Lower leg skin (tissue), 4 donors: Measurements from ENCODE around the gene RNF144A. TPM values are rescaled to one million over a fixed set of nuclear protein-coding genes. Genes with fewer than 3 reads are reported as not detected.

ENCODE experiments used
- DNase-seq, 2 donors: peaks; one replicate each; pipeline ENCODE4 v3.0.0-alpha.2; 2019; ENCODE audit warnings: low spot score in 2 of 2
- H3K4me3 ChIP-seq: fragments of 200-600 bp; sonication (generic); 2 replicates; pipeline ENCODE4 v1.5.1; 2017; ENCODE audit warnings: mild to moderate bottlenecking, low read depth; ENCODE audit not compliant: poor library complexity, severe bottlenecking
- POLR2A ChIP-seq, 2 donors: fragments of 450-650 bp; IDR thresholded peaks; one replicate each; pipeline ENCODE4 v1.6.1; 2016 to 2017; ENCODE audit warnings: antibody characterized with exemption in 2 of 2, mild to moderate bottlenecking in 1 of 2, moderate library complexity in 1 of 2
- WGBS, 2 donors: methylation state at CpG; one replicate each; pipeline ENCODE4 v1.1.5; 2018; 5-methylcytosine and 5-hydroxymethylcytosine counted together
- intact Hi-C: fragments of 100-400 bp; cut with DNase I; formaldehyde crosslinking; loops from one replicate; pipeline ENCODE4 v1.15.0; 2023; ENCODE audit warnings: low total_unique reads
- total RNA-seq, 4 donors: library from RNA; depleted of rRNA; stranded (reverse); fragments of >200 nt; gene quantifications; one replicate each; pipeline ENCODE4 v1.1.0, GENCODE V29; 2016
- TF ChIP-seq, protein P1 (sequence below), 3 donors: fragments of 450-650 bp; IDR thresholded peaks; one replicate each; pipeline ENCODE4 v1.5.1; 2016; ENCODE audit warnings: antibody characterized with exemption in 3 of 3, mild to moderate bottlenecking in 3 of 3, moderate library complexity in 2 of 3

RNF144A gene
- total RNA-seq, 4 donors from 2014 or later = 5.2 to 10.9 (median 7.6) TPM

DNA sequence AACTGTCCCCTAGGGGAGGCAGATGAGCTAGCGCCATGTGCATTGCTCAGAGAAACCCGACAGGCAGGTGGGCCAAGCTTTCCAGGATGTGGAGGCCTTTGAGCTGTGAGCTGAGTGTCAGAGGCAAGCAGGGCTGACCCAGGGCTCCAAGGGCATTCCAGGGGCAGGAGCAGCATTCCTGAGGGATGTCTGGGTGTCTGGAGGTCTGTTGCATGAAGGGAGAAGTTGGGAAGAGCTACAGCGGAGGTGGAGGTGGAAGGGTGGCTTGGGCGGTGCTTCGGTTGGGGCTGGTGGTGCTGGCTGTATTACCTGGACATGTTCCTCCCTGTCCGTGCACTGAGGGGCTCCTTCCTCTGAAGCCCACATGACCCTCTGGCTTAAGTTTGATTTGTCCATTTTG is 102.8 kb downstream of the RNF144A start:
- TF ChIP-seq, protein P1, sequence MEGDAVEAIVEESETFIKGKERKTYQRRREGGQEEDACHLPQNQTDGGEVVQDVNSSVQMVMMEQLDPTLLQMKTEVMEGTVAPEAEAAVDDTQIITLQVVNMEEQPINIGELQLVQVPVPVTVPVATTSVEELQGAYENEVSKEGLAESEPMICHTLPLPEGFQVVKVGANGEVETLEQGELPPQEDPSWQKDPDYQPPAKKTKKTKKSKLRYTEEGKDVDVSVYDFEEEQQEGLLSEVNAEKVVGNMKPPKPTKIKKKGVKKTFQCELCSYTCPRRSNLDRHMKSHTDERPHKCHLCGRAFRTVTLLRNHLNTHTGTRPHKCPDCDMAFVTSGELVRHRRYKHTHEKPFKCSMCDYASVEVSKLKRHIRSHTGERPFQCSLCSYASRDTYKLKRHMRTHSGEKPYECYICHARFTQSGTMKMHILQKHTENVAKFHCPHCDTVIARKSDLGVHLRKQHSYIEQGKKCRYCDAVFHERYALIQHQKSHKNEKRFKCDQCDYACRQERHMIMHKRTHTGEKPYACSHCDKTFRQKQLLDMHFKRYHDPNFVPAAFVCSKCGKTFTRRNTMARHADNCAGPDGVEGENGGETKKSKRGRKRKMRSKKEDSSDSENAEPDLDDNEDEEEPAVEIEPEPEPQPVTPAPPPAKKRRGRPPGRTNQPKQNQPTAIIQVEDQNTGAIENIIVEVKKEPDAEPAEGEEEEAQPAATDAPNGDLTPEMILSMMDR (IDR thresholded peaks at IDR 0.05) = no peak
- TF ChIP-seq POLR2A (IDR thresholded peaks at IDR 0.05) = no peak
- intact Hi-C loops = no loop called here
- 91 to 97% methylated on average over 6 of the region's 6 CpGs for whole genome bisulfite sequencing, 2 donors
- DNase-seq = no peak
- H3K4me3 ChIP-seq = no peak overlapping the region

DNA sequence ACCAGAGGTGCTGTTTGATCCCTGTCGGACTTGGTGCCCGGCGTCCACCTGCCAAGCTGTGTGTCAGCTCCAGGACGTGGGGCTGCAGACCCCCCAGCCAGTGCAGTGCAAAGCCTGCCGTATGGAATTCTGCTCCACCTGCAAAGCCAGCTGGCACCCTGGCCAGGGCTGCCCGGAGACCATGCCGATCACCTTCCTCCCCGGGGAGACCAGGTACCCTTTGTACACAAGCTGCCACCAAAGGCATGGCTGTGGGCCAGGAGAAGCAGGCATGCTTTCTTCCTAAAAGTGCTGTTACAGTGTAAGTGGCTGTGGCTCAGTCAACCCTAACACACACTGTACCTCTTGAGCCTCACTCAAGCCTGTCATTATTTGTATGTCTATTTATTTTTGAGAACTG is 103.3 kb downstream of the RNF144A start:
- TF ChIP-seq, protein P1 (IDR thresholded peaks at IDR 0.05) = no peak
- no peak for TF ChIP-seq POLR2A (IDR thresholded peaks at IDR 0.05)
- intact Hi-C loops = no loop called here

DNA sequence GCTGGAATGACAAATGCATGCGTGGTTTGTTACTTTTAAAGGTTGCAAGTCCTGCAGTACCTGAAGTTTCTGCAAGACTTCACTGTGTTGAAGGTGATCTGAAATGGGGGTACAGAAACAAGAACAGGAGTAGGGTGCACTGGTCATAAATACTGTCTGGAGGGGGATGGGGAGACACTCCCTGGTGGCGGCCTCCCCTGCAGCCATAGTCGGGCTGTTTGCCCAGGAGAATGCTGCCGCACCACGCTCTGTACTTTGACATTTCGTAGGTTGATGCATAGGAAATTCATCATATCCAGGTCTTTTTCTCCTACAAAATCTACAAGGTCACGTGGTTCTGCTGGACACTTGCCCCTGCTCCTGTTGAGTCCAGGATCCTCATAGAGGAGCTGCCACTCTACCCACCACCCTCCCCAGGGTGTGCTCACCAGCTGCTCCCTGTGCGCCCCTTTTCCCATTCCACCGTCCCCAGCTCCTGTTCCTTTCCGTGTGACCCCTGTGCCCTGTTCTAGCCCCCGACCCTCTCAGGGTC is 103.8 kb downstream of the RNF144A start:
- WGBS, 2 donors = 68 to 91% methylated on average over 11 of the region's 11 CpGs
- DNase-seq = no peak
- H3K4me3 ChIP-seq = no peak overlapping the region
- intact Hi-C loops = no loop called here
- TF ChIP-seq, protein P1 (IDR thresholded peaks at IDR 0.05) = no peak
- no peak for TF ChIP-seq POLR2A (IDR thresholded peaks at IDR 0.05)

More for the DNA sequence above, 103.3 kb downstream of the RNF144A start:
- no peak overlapping the region for H3K4me3 ChIP-seq
- 81 to 93% methylated on average over 7 to 8 of the region's 8 CpGs for WGBS, 2 donors
- DNase-seq = no peak

DNA sequence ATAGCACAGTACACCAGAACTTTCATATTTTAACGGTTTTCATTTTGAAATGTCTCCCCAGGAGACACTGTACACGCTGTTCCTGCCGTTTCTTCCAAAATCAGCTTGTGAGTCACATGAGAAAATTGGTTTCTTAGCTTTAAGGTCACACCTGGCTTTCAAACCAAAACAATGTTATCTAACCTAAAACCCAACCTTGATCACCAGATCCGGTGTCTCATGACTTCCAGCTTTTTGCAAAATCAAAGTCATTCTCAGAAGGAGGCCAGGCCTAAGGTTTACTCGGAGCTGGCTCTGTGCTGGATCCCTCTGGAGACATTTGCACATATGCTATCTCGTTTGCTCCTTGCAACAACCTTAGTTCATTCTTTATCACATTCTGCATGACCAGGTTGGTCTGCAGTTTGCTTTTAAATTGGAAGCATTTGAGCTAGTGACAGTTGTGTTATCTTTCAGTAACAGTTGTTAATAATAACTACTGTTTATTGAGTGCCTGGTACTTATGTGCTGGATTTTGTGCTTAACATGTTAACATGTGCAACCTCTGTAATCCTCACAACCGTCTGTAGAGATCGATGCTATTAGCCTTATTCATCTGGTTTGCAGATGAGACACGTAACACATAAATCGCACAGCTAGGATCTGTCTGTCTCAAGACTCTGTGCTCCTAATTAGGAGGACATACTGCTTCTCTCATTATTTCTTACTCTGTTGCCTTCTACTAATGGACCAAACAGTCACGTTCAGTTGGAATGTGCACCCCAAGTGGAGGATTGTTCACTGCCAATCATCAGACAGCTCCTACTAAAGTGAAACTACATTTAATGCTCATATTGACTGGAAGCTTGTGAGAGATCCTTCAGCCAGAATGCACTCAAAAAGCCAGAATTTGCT is 105.5 kb downstream of the RNF144A start:
- intact Hi-C loops = no loop called here
- no peak overlapping the region for H3K4me3 ChIP-seq
- no peak for DNase-seq
- no peak for TF ChIP-seq POLR2A (IDR thresholded peaks at IDR 0.05)
- TF ChIP-seq, protein P1 (IDR thresholded peaks at IDR 0.05) = no peak
- WGBS, 2 donors = 65% methylated on average over 11 of the region's 11 CpGs

DNA sequence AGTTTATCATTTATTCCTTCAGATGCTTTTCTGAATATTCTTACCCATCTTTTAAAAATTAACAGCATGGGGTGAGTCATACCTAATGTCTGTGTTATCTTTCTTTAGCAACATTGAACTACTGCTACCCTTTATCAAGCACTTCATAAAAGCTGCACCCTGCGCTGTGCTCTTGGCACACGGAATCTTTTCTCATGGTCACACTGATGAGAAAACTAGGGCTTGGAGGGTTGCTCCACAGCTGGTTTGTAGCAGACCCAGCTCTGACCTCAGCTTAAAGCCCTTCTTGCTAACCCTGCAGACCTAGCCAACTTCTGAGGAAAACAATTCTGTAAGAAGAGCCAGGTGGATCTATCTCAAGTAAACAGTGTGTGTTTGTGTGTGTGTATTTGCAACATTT is 106.3 kb downstream of the RNF144A start:
- TF ChIP-seq, protein P1 (IDR thresholded peaks at IDR 0.05) = no peak
- no peak for TF ChIP-seq POLR2A (IDR thresholded peaks at IDR 0.05)
- intact Hi-C loops = no loop called here
- no peak overlapping the region for H3K4me3 ChIP-seq
- 52 to 68% methylated on average over 2 of the region's 2 CpGs for WGBS, 2 donors
- no peak for DNase-seq
